CD4-positive, alpha-beta memory T cell (primary cell): Measurements from ENCODE around the gene ASTN2. TPM values are rescaled to one million over a fixed set of nuclear protein-coding genes. Genes with fewer than 3 reads are reported as not detected.
A peak's percentile ranks its signal among the peaks of the same experiment; 100 is the strongest.

Experiments used
- CTCF ChIA-PET: fragments of 350-600 bp; sonication (Branson Sonifier 250); formaldehyde crosslinking; loops from one replicate; lab custom pipeline; 2021; ENCODE audit warnings: inconsistent platforms; ENCODE audit not compliant: partially characterized antibody; lab: Charles Lee
- POLR2A ChIA-PET: fragments of 350-600 bp; sonication (Branson Sonifier 250); formaldehyde crosslinking; loops from one replicate; lab custom pipeline; 2021; ENCODE audit not compliant: partially characterized antibody; lab: Charles Lee
- DNase-seq, 5 donors: peaks; one replicate each; pipeline versions ENCODE4 v3.0.0 to v3.0.0-alpha.2; 2020 to 2022; ENCODE audit warnings: mixed read lengths in 1 of 5
- H3K27ac ChIP-seq: one replicate; pipeline ENCODE4 v1.7.0; 2013; ENCODE audit warnings: low read depth, low read length
- H3K27me3 ChIP-seq: 2 replicates; pipeline ENCODE4 v1.7.0; 2013; ENCODE audit warnings: mild to moderate bottlenecking, low read length, moderate library complexity; ENCODE audit not compliant: insufficient read depth
- H3K36me3 ChIP-seq: 2 replicates; pipeline ENCODE4 v1.7.0; 2013; ENCODE audit warnings: mild to moderate bottlenecking, low read length, moderate library complexity; ENCODE audit not compliant: insufficient read depth
- H3K4me1 ChIP-seq: 2 replicates; pipeline ENCODE4 v1.7.0; 2013; ENCODE audit warnings: mild to moderate bottlenecking, low read length, moderate library complexity; ENCODE audit not compliant: insufficient read depth
- H3K4me3 ChIP-seq, 2 donors: one replicate each; pipeline ENCODE4 v1.7.0; 2013; ENCODE audit warnings: low read length in 2 of 2, mild to moderate bottlenecking in 1 of 2
- H3K9me3 ChIP-seq, 2 donors: one replicate each; pipeline ENCODE4 v1.7.0; 2013; ENCODE audit warnings: low read length in 2 of 2, control low read depth in 1 of 2; ENCODE audit not compliant: control insufficient read depth in 1 of 2
- H3K27ac Mint-ChIP-seq, 7 donors: one replicate each; pipeline ENCODE4 v1.8.0; 2020 to 2021; ENCODE audit warnings: mixed read lengths in 7 of 7, mild to moderate bottlenecking in 6 of 7, inconsistent platforms in 3 of 7, moderate library complexity in 3 of 7
- H3K27me3 Mint-ChIP-seq, 2 donors: one replicate each; pipeline ENCODE4 v1.8.0; 2020 to 2021; ENCODE audit warnings: mixed read lengths in 2 of 2
- H3K36me3 Mint-ChIP-seq, 2 donors: one replicate each; pipeline ENCODE4 v1.8.0; 2020 to 2021; ENCODE audit warnings: mixed read lengths in 2 of 2, inconsistent platforms in 1 of 2, mild to moderate bottlenecking in 1 of 2
- H3K4me1 Mint-ChIP-seq, 4 donors: one replicate each; pipeline ENCODE4 v1.8.0; 2020 to 2021; ENCODE audit warnings: mixed read lengths in 4 of 4, mild to moderate bottlenecking in 1 of 4
- H3K4me3 Mint-ChIP-seq, 8 donors: one replicate each; pipeline ENCODE4 v1.8.0; 2020 to 2021; ENCODE audit warnings: mixed read lengths in 8 of 8, mild to moderate bottlenecking in 7 of 8, moderate library complexity in 6 of 8, inconsistent platforms in 3 of 8
- H3K9me3 Mint-ChIP-seq, 8 donors: one replicate each; pipeline ENCODE4 v1.8.0; 2020 to 2021; ENCODE audit warnings: mixed read lengths in 8 of 8, mild to moderate bottlenecking in 5 of 8, inconsistent platforms in 3 of 8, moderate library complexity in 1 of 8
- intact Hi-C: fragments of 100-400 bp; cut with micrococcal nuclease; formaldehyde crosslinking; loops from one replicate; pipeline ENCODE4 v1.15.1; 2023
- polyA plus RNA-seq, 2 donors: library from polyadenylated mRNA; unstranded; fragments of 300-500 nt; fragmentation: Illumina TruSeq; gene quantifications; one replicate each; pipeline ENCODE4 v1.2.3, GENCODE V29; 2021
- total RNA-seq, 2 experiments: library from RNA; stranded (reverse); gene quantifications; one replicate each; pipeline ENCODE4 v1.2.3, GENCODE V29; 2021

Gene ASTN2
- total and polyA plus RNA-seq, 4 experiments from 2014 or later, result 2.7 to 5.9 (median 4.8) TPM

- H3K4me3 ChIP-seq, result no peak overlapping the region
- Mint-ChIP-seq H3K4me3 (no peak overlapping the region), H3K27ac (no peak overlapping the region), H3K9me3 (peaks cover 0 to 4% (median 0%) of the 10 kb centered on the region in 8 donors), H3K27me3 (peaks cover 1 to 3% of the 10 kb centered on the region in 2 donors), H3K36me3 (peaks cover 0 to 4% of the 10 kb centered on the region in 2 donors), H3K4me1 (peaks cover 4 to 6% (median 5%) of the 10 kb centered on the region in 4 donors)
- no peaks in the 10 kb centered on the region for H3K36me3 ChIP-seq
- POLR2A ChIA-PET, result no interaction called here
- H3K27ac ChIP-seq, result no peak overlapping the region
- H3K9me3 ChIP-seq, result no peaks in the 10 kb centered on the region
- DNase-seq, result no peak
- intact Hi-C loops, result no loop called here
- H3K4me1 ChIP-seq, result no peaks in the 10 kb centered on the region
- CTCF ChIA-PET, result interaction anchor here (1.6 kb wide), 1 partner anchor 15 kb away, joined by 7 read pairs; no protein-coding TSS in a partner anchor
- no peaks in the 10 kb centered on the region for H3K27me3 ChIP-seq
Observed at GRCh38 chr9:116721944-116722343, 692.9 kb downstream of the ASTN2 start.

- H3K9me3 ChIP-seq, result no peaks in the 10 kb centered on the region
- H3K27ac ChIP-seq, result no peak overlapping the region
- H3K27me3 Mint-ChIP-seq, result peaks cover 1 to 3% of the 10 kb centered on the region in 2 donors
- no peak overlapping the region for H3K27ac Mint-ChIP-seq
- no peaks in the 10 kb centered on the region for H3K4me1 ChIP-seq
- no peaks in the 10 kb centered on the region for H3K36me3 ChIP-seq
- ChIA-PET CTCF (interaction anchor here (1.6 kb wide), 1 partner anchor 16 kb away, joined by 7 read pairs; no protein-coding TSS in a partner anchor), POLR2A (no interaction called here)
- no peak overlapping the region for H3K4me3 Mint-ChIP-seq
- peaks cover 4 to 9% (median 6%) of the 10 kb centered on the region in 4 donors for H3K4me1 Mint-ChIP-seq
- DNase-seq, result no peak
- intact Hi-C loops, result no loop called here
- no peaks in the 10 kb centered on the region for H3K27me3 ChIP-seq
- H3K36me3 Mint-ChIP-seq, result peaks cover 0 to 4% of the 10 kb centered on the region in 2 donors
- H3K9me3 Mint-ChIP-seq, result peaks cover 0 to 4% (median 0%) of the 10 kb centered on the region in 8 donors
- no peak overlapping the region for H3K4me3 ChIP-seq
Observed at GRCh38 chr9:116721411-116721810, 693.4 kb downstream of the ASTN2 start.

GRCh38 chr9:116720111-116720510 is 694.7 kb downstream of the ASTN2 start:
- H3K36me3 ChIP-seq, result no peaks in the 10 kb centered on the region
- Mint-ChIP-seq H3K4me3 (no peak overlapping the region), H3K36me3 (peaks cover 0 to 4% of the 10 kb centered on the region in 2 donors), H3K27me3 (peaks cover 1 to 3% of the 10 kb centered on the region in 2 donors), H3K4me1 (peaks cover 4 to 9% (median 6%) of the 10 kb centered on the region in 4 donors), H3K27ac (no peak overlapping the region), H3K9me3 (peaks cover 0 to 4% (median 0%) of the 10 kb centered on the region in 8 donors)
- H3K27ac ChIP-seq, result no peak overlapping the region
- no peaks in the 10 kb centered on the region for H3K9me3 ChIP-seq
- intact Hi-C loops, result no loop called here
- no peaks in the 10 kb centered on the region for H3K4me1 ChIP-seq
- CTCF ChIA-PET, result no interaction called here
- H3K27me3 ChIP-seq, result no peaks in the 10 kb centered on the region
- no peak for DNase-seq
- POLR2A ChIA-PET, result no interaction called here
- H3K4me3 ChIP-seq, result no peak overlapping the region

- intact Hi-C loops, result no loop called here
- Histone ChIP-seq H3K9me3 (no peaks in the 10 kb centered on the region), H3K27ac (no peak overlapping the region), H3K4me3 (no peak overlapping the region), H3K36me3 (no peaks in the 10 kb centered on the region), H3K27me3 (no peaks in the 10 kb centered on the region), H3K4me1 (no peaks in the 10 kb centered on the region)
- Mint-ChIP-seq H3K4me1 (peaks cover 4 to 9% (median 6%) of the 10 kb centered on the region in 4 donors), H3K4me3 (peak overlapping the region in 1 of 8 donors; percentile 69), H3K36me3 (peaks cover 0 to 4% of the 10 kb centered on the region in 2 donors), H3K27ac (peak overlapping the region in 1 of 7 donors; percentile 61), H3K27me3 (peaks cover 1 to 2% of the 10 kb centered on the region in 2 donors), H3K9me3 (peaks cover 0 to 4% (median 0%) of the 10 kb centered on the region in 8 donors)
- ChIA-PET POLR2A (interaction anchor here (1.0 kb wide), 1 partner anchor 30 kb away, joined by 3 read pairs; the partner anchor contains the start of gene TRIM32), CTCF (interaction anchor here (1.5 to 1.7 kb wide), 2 partner anchors 9 to 18 kb away, joined by 3 read pairs; no protein-coding TSS in a partner anchor)
- no peak for DNase-seq
Observed at GRCh38 chr9:116718111-116718510, 696.7 kb downstream of the ASTN2 start.

GRCh38 chr9:116717150-116717549 is 697.7 kb downstream of the ASTN2 start:
- no peaks in the 10 kb centered on the region for H3K9me3 ChIP-seq
- Mint-ChIP-seq H3K9me3 (peaks cover 0 to 4% (median 0%) of the 10 kb centered on the region in 8 donors), H3K27ac (peak overlapping the region in 2 of 7 donors; percentile 21 to 49), H3K4me1 (peaks cover 4 to 9% (median 6%) of the 10 kb centered on the region in 4 donors), H3K36me3 (peaks cover 0 to 4% of the 10 kb centered on the region in 2 donors), H3K27me3 (peaks cover 1 to 2% of the 10 kb centered on the region in 2 donors), H3K4me3 (peak overlapping the region in 1 of 8 donors; percentile 4)
- H3K27me3 ChIP-seq, result no peaks in the 10 kb centered on the region
- ChIA-PET POLR2A (interaction anchor here (1.0 kb wide), 1 partner anchor 30 kb away, joined by 3 read pairs; the partner anchor contains the start of gene TRIM32), CTCF (interaction anchor here (1.5 to 1.7 kb wide), 2 partner anchors 10 to 19 kb away, joined by 3 read pairs; no protein-coding TSS in a partner anchor)
- no peak overlapping the region for H3K4me3 ChIP-seq
- DNase-seq, result no peak
- H3K4me1 ChIP-seq, result no peaks in the 10 kb centered on the region
- no peaks in the 10 kb centered on the region for H3K36me3 ChIP-seq
- H3K27ac ChIP-seq, result no peak overlapping the region
- intact Hi-C loops, result no loop called here

GRCh38 chr9:116716438-116716837 is 698.4 kb downstream of the ASTN2 start:
- H3K4me1 Mint-ChIP-seq, result peaks cover 4 to 9% (median 6%) of the 10 kb centered on the region in 4 donors
- Histone ChIP-seq H3K27me3 (no peaks in the 10 kb centered on the region), H3K9me3 (no peaks in the 10 kb centered on the region), H3K36me3 (no peaks in the 10 kb centered on the region), H3K27ac (no peak overlapping the region), H3K4me3 (no peak overlapping the region), H3K4me1 (no peaks in the 10 kb centered on the region)
- H3K4me3 Mint-ChIP-seq, result no peak overlapping the region
- POLR2A ChIA-PET, result no interaction called here
- intact Hi-C loops, result no loop called here
- CTCF ChIA-PET, result interaction anchor here (1.5 to 1.7 kb wide), 2 partner anchors 11 to 20 kb away, joined by 3 read pairs; no protein-coding TSS in a partner anchor
- peaks cover 1 to 2% of the 10 kb centered on the region in 2 donors for H3K27me3 Mint-ChIP-seq
- H3K27ac Mint-ChIP-seq, result no peak overlapping the region
- peaks cover 0 to 4% of the 10 kb centered on the region in 2 donors for H3K36me3 Mint-ChIP-seq
- peaks cover 0 to 4% (median 0%) of the 10 kb centered on the region in 8 donors for H3K9me3 Mint-ChIP-seq
- DNase-seq, result no peak

GRCh38 chr9:116715751-116716150 is 699.1 kb downstream of the ASTN2 start:
- CTCF ChIA-PET, result no interaction called here
- no peak overlapping the region for H3K4me3 Mint-ChIP-seq
- H3K4me3 ChIP-seq, result no peak overlapping the region
- H3K4me1 Mint-ChIP-seq, result peaks cover 4 to 9% (median 6%) of the 10 kb centered on the region in 4 donors
- no peaks in the 10 kb centered on the region for H3K27me3 ChIP-seq
- no peaks in the 10 kb centered on the region for H3K9me3 ChIP-seq
- POLR2A ChIA-PET, result no interaction called here
- H3K27ac ChIP-seq, result no peak overlapping the region
- peak overlapping the region in 1 of 7 donors; percentile 23 for H3K27ac Mint-ChIP-seq
- peaks cover 1 to 2% of the 10 kb centered on the region in 2 donors for H3K27me3 Mint-ChIP-seq
- intact Hi-C loops, result no loop called here
- H3K36me3 ChIP-seq, result no peaks in the 10 kb centered on the region
- peaks cover 0 to 4% of the 10 kb centered on the region in 2 donors for H3K36me3 Mint-ChIP-seq
- DNase-seq, result no peak
- no peaks in the 10 kb centered on the region for H3K4me1 ChIP-seq
- H3K9me3 Mint-ChIP-seq, result peaks cover 0 to 4% (median 0%) of the 10 kb centered on the region in 8 donors
